PC-3 (cell line): Measurements from ENCODE around the gene STX8. TPM values are rescaled to one million over a fixed set of nuclear protein-coding genes. Genes with fewer than 3 reads are reported as not detected.
A peak's percentile ranks its signal among the peaks of the same experiment; 100 is the strongest.

Source experiments
- ATAC-seq: fragments of 200-7000 bp; cut with Tn5 transposase; 2 replicates; pipeline ENCODE4 v1.9.1; 2020; ENCODE audit warnings: mild to moderate bottlenecking, moderate library complexity
- BruUV-seq: library from RNA; stranded (reverse); fragments of 400-500 nt; replicated peaks from 2 replicates; lab custom pipeline; 2021; lab: Mats Ljungman, UMichigan
- CTCF ChIA-PET: fragments of 300-600 bp; sonication (Branson Sonifier 250); formaldehyde crosslinking; loops from one replicate; lab custom pipeline; 2022; ENCODE audit warnings: antibody characterized with exemption; lab: Charles Lee
- POLR2A ChIA-PET: fragments of 300-600 bp; sonication (Branson Sonifier 250); formaldehyde crosslinking; loops from one replicate; lab custom pipeline; 2022; ENCODE audit warnings: antibody characterized with exemption; ENCODE audit not compliant: unreplicated experiment; lab: Charles Lee
- DNase-seq: peaks from one replicate; pipeline ENCODE4 v3.0.0-alpha.2; 2015
- H2AFZ ChIP-seq: fragments of 300-600 bp; sonication (generic); 2 replicates; pipeline ENCODE4 v1.6.0; 2016; ENCODE audit warnings: antibody characterized with exemption, low read length
- H3F3A ChIP-seq: fragments of 300-600 bp; sonication (generic); one replicate; pipeline ENCODE4 v1.6.0; 2017; ENCODE audit warnings: antibody characterized with exemption, low read length, control low read depth, mild to moderate bottlenecking; ENCODE audit not compliant: unreplicated experiment
- H3K27ac ChIP-seq: fragments of 300-600 bp; sonication (generic); 2 replicates; pipeline ENCODE4 v1.5.1; 2016; ENCODE audit warnings: mild to moderate bottlenecking, low read length
- H3K27me3 ChIP-seq: fragments of 300-600 bp; sonication (generic); 2 replicates; pipeline ENCODE4 v1.6.1; 2016; ENCODE audit warnings: low read length, mixed read lengths
- H3K36me3 ChIP-seq: fragments of 300-600 bp; sonication (generic); 2 replicates; pipeline ENCODE4 v1.6.1; 2016; ENCODE audit warnings: low read depth, mixed run types, low read length, mixed read lengths
- H3K4me1 ChIP-seq: fragments of 300-600 bp; sonication (generic); 2 replicates; pipeline ENCODE4 v1.5.1; 2016; ENCODE audit warnings: low read length; ENCODE audit not compliant: insufficient read depth
- H3K4me2 ChIP-seq: fragments of 300-600 bp; sonication (generic); 2 replicates; pipeline ENCODE4 v1.6.0; 2016; ENCODE audit warnings: low read length
- H3K4me3 ChIP-seq: fragments of 300-600 bp; sonication (generic); 2 replicates; pipeline ENCODE4 v1.5.1; 2016; ENCODE audit warnings: mild to moderate bottlenecking, low read length, mixed read lengths
- H3K79me2 ChIP-seq: fragments of 300-600 bp; sonication (generic); 2 replicates; pipeline ENCODE4 v1.6.1; 2017; ENCODE audit warnings: low read length, mixed read lengths
- H3K9ac ChIP-seq: fragments of 300-600 bp; sonication (generic); 2 replicates; pipeline ENCODE4 v1.6.0; 2016; ENCODE audit warnings: mild to moderate bottlenecking, low read length
- H3K9me2 ChIP-seq: fragments of 300-600 bp; sonication (generic); replicated peaks from 2 replicates; pipeline ENCODE4 v1.6.1; 2016; ENCODE audit warnings: mixed run types, low read length, mixed read lengths
- H3K9me3 ChIP-seq: fragments of 300-600 bp; sonication (generic); 2 replicates; pipeline ENCODE4 v1.6.1; 2016; ENCODE audit warnings: low read length, mixed read lengths
- H4K20me1 ChIP-seq: fragments of 300-600 bp; sonication (generic); 2 replicates; pipeline ENCODE4 v1.6.1; 2016; ENCODE audit warnings: low read length, mixed read lengths
- EZH2 ChIP-seq: fragments of 300-600 bp; sonication (generic); IDR thresholded peaks from one replicate; pipeline ENCODE4 v1.6.1; 2017; ENCODE audit warnings: antibody characterized with exemption, mild to moderate bottlenecking, low read length; ENCODE audit not compliant: unreplicated experiment
- EZH2phosphoT487 ChIP-seq: fragments of 300-600 bp; sonication (generic); IDR thresholded peaks from 2 replicates; pipeline ENCODE4 v1.6.1; 2018; ENCODE audit warnings: mild to moderate bottlenecking, antibody characterized with exemption, low read length, borderline replicate concordance
- intact Hi-C: fragments of 100-400 bp; cut with micrococcal nuclease; formaldehyde crosslinking; loops from 2 replicates; pipeline ENCODE4 v1.9.0; 2023
- total RNA-seq: library from RNA; depleted of rRNA; stranded (reverse); fragments of >200 nt; gene quantifications from 2 replicates; pipeline ENCODE4 v1.2.3, GENCODE V29; 2014
- TF ChIP-seq, protein P1 (sequence below): fragments of 300-600 bp; sonication (generic); conservative IDR thresholded peaks from 2 replicates; pipeline ENCODE4 v1.5.1; 2017; ENCODE audit warnings: antibody characterized with exemption, low read depth, mild to moderate bottlenecking, low read length

STX8 gene
- total RNA-seq, 1 experiment from 2014 or later: 57.4 TPM

DNA sequence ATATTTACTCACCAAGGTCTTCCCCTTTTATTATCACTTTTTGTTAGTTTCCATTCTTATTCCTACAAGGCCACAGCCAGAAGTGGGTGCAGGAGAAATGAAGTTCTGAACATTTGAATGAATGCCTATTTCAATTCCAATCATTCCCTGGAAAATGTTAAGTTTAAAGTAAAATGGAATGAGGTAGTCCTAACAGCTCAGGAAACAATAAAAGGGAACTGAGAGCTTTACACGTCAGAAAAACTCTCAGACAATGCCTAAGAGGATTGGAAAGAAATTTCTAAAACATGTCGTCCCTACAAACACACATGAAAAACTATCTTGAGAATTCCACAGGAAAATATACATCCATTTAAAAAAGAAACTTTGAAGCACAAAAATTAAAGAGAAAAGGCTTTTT lies 238.8 kb downstream of the STX8 start:
- Histone ChIP-seq H3K27ac (no peak overlapping the region), H3F3A (no peaks in the 10 kb centered on the region), H3K9ac (no peak overlapping the region), H3K79me2 (no peaks in the 10 kb centered on the region), H4K20me1 (no peaks in the 10 kb centered on the region), H2AFZ (no peak overlapping the region), H3K4me1 (no peaks in the 10 kb centered on the region), H3K27me3 (no peaks in the 10 kb centered on the region), H3K4me2 (no peak overlapping the region), H3K9me2 (no peaks in the 10 kb centered on the region), H3K36me3 (no peaks in the 10 kb centered on the region), H3K4me3 (no peak overlapping the region), H3K9me3 (no peaks in the 10 kb centered on the region; the same call in 1 of the 2 replicates)
- no peak for DNase-seq
- ATAC-seq: no peak
- no peak for TF ChIP-seq EZH2
- TF ChIP-seq EZH2phosphoT487: no peak
- TF ChIP-seq, protein P1, sequence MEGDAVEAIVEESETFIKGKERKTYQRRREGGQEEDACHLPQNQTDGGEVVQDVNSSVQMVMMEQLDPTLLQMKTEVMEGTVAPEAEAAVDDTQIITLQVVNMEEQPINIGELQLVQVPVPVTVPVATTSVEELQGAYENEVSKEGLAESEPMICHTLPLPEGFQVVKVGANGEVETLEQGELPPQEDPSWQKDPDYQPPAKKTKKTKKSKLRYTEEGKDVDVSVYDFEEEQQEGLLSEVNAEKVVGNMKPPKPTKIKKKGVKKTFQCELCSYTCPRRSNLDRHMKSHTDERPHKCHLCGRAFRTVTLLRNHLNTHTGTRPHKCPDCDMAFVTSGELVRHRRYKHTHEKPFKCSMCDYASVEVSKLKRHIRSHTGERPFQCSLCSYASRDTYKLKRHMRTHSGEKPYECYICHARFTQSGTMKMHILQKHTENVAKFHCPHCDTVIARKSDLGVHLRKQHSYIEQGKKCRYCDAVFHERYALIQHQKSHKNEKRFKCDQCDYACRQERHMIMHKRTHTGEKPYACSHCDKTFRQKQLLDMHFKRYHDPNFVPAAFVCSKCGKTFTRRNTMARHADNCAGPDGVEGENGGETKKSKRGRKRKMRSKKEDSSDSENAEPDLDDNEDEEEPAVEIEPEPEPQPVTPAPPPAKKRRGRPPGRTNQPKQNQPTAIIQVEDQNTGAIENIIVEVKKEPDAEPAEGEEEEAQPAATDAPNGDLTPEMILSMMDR: no peak
- CTCF ChIA-PET: no interaction called here
- intact Hi-C loops: no loop called here
- no TSS peak for BruUV-seq
- POLR2A ChIA-PET: no interaction called here

DNA sequence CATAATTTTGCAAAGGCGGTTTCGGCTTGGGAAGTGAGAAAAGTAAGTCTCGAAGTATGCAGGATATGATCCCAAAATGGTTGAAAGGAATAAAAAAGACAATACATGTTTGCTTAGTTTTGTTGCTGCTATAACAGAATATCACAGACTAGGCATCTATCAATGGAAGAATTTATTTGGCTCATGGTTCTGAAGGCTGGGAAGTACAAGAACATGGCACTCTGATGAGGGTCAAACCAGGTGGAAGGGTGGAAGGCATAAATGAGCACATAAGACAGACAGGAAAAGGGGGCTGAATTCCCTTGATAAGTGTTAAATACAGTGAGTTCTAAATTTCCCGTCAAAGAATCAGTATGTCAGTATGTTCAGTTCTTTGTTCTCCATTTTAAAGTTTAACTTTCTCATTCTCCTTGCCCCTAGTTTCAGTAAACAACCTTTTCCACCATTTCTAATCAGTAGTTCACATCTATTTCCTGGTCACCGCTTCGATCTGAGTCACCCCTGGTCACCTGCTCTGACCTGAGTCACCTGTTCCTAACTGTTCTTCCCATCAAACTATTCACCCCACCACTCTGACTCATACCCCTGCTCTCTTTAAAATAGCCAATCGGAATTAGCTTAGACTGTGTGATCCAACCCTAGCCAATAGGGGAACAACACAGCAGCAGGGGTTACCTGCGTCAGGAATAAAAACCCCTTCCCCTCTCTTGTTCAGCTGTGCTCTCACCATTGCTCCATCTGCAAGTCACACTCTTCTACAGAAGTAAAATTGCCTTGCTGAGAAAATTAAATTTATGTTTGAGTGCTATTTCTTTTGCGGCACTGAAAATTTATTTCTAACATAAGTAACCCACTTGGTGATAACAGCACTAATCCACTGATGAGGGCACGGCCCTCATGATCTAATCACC lies 240.8 kb downstream of the STX8 start:
- CTCF ChIA-PET: no interaction called here
- POLR2A ChIA-PET: no interaction called here
- Histone ChIP-seq H3K79me2 (no peaks in the 10 kb centered on the region), H3K9ac (no peak overlapping the region), H3F3A (no peaks in the 10 kb centered on the region), H3K27me3 (no peaks in the 10 kb centered on the region), H3K9me2 (no peaks in the 10 kb centered on the region), H3K27ac (no peak overlapping the region), H2AFZ (no peak overlapping the region), H3K4me3 (no peak overlapping the region), H3K36me3 (no peaks in the 10 kb centered on the region), H3K4me1 (no peaks in the 10 kb centered on the region), H4K20me1 (no peaks in the 10 kb centered on the region), H3K4me2 (no peak overlapping the region), H3K9me3 (no peaks in the 10 kb centered on the region; the same call in 1 of the 2 replicates)
- TF ChIP-seq, protein P1: no peak
- no peak for TF ChIP-seq EZH2phosphoT487
- no peak for TF ChIP-seq EZH2
- intact Hi-C loops: no loop called here
- BruUV-seq: no TSS peak
- ATAC-seq (no peak), DNase-seq (peak; percentile 5)

DNA sequence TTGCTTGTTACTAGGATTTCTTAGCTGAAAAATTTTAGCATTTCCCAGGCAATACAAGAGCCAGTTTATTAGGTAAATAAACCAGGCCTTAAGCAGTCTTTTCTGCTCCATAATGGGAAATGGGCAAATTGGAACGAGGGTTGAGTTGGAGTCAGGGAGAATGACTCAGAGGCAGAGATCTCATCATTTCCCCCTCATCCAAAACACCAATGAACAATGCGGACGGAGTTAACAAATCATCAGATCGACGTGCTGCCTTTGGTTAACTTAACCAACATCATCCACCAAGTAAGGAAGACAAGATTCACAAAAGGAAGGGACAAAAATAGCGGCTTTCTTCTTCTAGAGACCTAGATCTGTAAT lies 243.5 kb downstream of the STX8 start:
- no peaks in the 10 kb centered on the region for H3K27me3 ChIP-seq
- no peak for TF ChIP-seq EZH2
- TF ChIP-seq EZH2phosphoT487: no peak
- TF ChIP-seq, protein P1: no peak
- no peaks in the 10 kb centered on the region for H3F3A ChIP-seq
- POLR2A ChIA-PET: no interaction called here
- no peak overlapping the region for H3K9ac ChIP-seq
- CTCF ChIA-PET: no interaction called here
- H3K79me2 ChIP-seq: no peaks in the 10 kb centered on the region
- no peaks in the 10 kb centered on the region; the same call in 1 of the 2 replicates for H3K9me3 ChIP-seq
- H3K4me1 ChIP-seq: no peaks in the 10 kb centered on the region
- ATAC-seq (no peak), DNase-seq (no peak)
- no peak overlapping the region for H3K27ac ChIP-seq
- no peaks in the 10 kb centered on the region for H3K9me2 ChIP-seq
- BruUV-seq: no TSS peak
- intact Hi-C loops: no loop called here
- H3K36me3 ChIP-seq: no peaks in the 10 kb centered on the region
- no peak overlapping the region for H3K4me2 ChIP-seq
- H2AFZ ChIP-seq: no peak overlapping the region
- no peak overlapping the region for H3K4me3 ChIP-seq
- no peaks in the 10 kb centered on the region for H4K20me1 ChIP-seq
